OCI-M1 (cell line): ENCODE measurements around the gene ALPK3.

Experiments
- DNase-seq: peaks from one replicate; lab custom pipeline; 2025; lab: John Stamatoyannopoulos, UW

ALPK3 gene

GRCh38 chr15:84893607-84894006 is 76.5 kb downstream of the ALPK3 start:
- no peak for DNase-seq

- no peak for DNase-seq
Observed at GRCh38 chr15:84894736-84895425, 77.7 kb downstream of the ALPK3 start.

GRCh38 chr15:84898761-84899160 is 81.6 kb downstream of the ALPK3 start:
- DNase-seq, result no peak

GRCh38 chr15:84899750-84900149 is 82.6 kb downstream of the ALPK3 start:
- DNase-seq, result no peak

GRCh38 chr15:84901540-84901939 is 84.4 kb downstream of the ALPK3 start:
- DNase-seq, result no peak

- no peak for DNase-seq
Observed at GRCh38 chr15:84903751-84904150, 86.6 kb downstream of the ALPK3 start.

- no peak for DNase-seq
Observed at GRCh38 chr15:84904419-84904818, 87.3 kb downstream of the ALPK3 start.

GRCh38 chr15:84905016-84905916 is 88.1 kb downstream of the ALPK3 start:
- DNase-seq, result no peak

GRCh38 chr15:84907731-84908130 is 90.6 kb downstream of the ALPK3 start:
- DNase-seq, result no peak

GRCh38 chr15:84908564-84908963 is 91.4 kb downstream of the ALPK3 start:
- no peak for DNase-seq

GRCh38 chr15:84909029-84909428 is 91.9 kb downstream of the ALPK3 start:
- no peak for DNase-seq

GRCh38 chr15:84909782-84910181 is 92.6 kb downstream of the ALPK3 start:
- no peak for DNase-seq

- DNase-seq, result no peak
Observed at GRCh38 chr15:84910928-84911623, 93.9 kb downstream of the ALPK3 start.

GRCh38 chr15:84911879-84912660 is 94.9 kb downstream of the ALPK3 start:
- DNase-seq, result no peak

GRCh38 chr15:84913360-84913723 is 96.2 kb downstream of the ALPK3 start:
- DNase-seq, result no peak

- no peak for DNase-seq
Observed at GRCh38 chr15:84914351-84914750, 97.2 kb downstream of the ALPK3 start.

- DNase-seq, result peak; percentile 63
Observed at GRCh38 chr15:84914909-84915605, 97.9 kb downstream of the ALPK3 start.

GRCh38 chr15:84915606-84915958 is 98.4 kb downstream of the ALPK3 start:
- DNase-seq, result no peak

GRCh38 chr15:84917452-84917851 is 100.3 kb downstream of the ALPK3 start:
- DNase-seq, result no peak

- no peak for DNase-seq
Observed at GRCh38 chr15:84919106-84919667, 102.0 kb downstream of the ALPK3 start.

GRCh38 chr15:84921121-84921520 is 104.0 kb downstream of the ALPK3 start:
- no peak for DNase-seq
